Adipose tissue (tissue), 3 donors: ENCODE measurements around the gene FAT1. TPM values are rescaled to one million over a fixed set of nuclear protein-coding genes. Genes with fewer than 3 reads are reported as not detected.

ENCODE experiments used
- H3K27ac ChIP-seq: one replicate; pipeline ENCODE4 v1.5.1; 2013; ENCODE audit warnings: low read depth, low read length
- WGBS, 3 donors: extraction: QIAGEN DNeasy Blood & Tissue Kit; methylation state at CpG; one replicate each; pipeline ENCODE4 v1.1.7; 2013; 5-methylcytosine and 5-hydroxymethylcytosine counted together
- polyA plus RNA-seq, 3 donors: library from polyadenylated mRNA; stranded (reverse); fragments of 200-250 nt; gene quantifications; one replicate each; pipeline ENCODE4 v1.2.3, GENCODE V29; 2013
- donor health status: healthy with polysubstance abuse.
- donor health status: Bipolar disorder and iron deficiency.
- donor health status: healthy.

Gene FAT1
- polyA plus RNA-seq, 3 donors = 4.5 to 39.9 (median 21.8) TPM

DNA sequence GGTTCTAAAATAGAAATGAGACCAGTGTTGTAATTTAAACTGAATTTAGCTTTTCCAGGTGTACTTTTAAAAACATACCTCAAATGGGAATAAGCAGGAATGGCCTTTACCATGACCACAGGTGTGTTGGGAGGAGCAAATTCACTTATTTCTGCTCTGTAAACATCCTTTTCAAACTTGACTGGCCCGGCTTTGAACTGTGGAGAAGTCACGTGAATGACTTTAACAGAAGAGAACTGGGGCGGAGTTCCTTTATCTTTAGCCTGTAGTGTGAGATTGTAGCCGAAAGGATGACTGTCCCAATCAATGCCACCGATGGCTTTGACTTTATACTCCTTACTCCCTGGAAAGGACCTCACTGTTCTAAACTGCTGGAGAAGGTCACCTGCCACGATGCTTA lies 15.1 kb downstream of the FAT1 start:
- 67 to 90% (median 89%) methylated on average over 6 of the region's 6 CpGs for WGBS, 3 donors
- no peak overlapping the region for H3K27ac ChIP-seq

DNA sequence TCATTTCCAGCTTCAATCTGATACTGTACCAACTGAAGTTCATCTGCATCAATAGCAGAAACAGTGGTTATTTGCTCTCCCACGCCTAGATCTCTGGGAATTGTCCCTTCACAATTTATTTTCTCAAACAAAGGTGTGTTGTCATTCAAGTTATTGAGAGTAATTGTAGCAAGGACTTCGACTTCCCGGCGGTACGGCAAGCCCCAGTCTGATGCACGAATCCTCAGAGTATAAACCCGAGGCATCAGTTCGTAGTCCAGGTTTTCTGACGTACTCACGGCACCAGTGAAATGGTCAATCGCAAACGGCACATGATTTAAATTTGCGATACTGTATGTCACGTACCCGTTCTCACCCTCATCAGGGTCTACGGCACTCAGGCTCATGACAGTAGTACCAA lies 15.7 kb downstream of the FAT1 start:
- 87 to 93% (median 89%) methylated on average over 16 of the region's 16 CpGs for WGBS, 3 donors
- H3K27ac ChIP-seq = no peak overlapping the region

DNA sequence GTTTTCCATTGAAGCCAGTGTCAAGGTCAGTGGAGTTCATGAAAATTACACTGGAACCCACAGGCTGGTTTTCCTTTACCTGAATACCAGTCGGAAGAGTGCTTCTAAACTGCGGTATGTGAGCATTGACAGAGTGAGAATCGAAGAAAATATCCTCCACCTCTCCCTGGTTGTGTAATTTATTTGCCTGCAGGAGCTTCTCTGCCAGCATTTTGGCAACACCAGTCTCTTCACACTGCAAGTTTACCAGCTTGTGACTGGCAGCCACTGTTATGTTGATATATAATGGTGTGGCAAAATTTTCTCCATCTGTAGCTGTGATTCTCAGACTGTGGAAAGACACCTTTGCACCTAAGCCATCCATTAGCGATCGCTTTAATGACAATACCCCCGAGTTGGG lies 16.1 kb downstream of the FAT1 start:
- H3K27ac ChIP-seq = no peak overlapping the region
- WGBS, 3 donors = 89 to 90% (median 89%) methylated on average over 6 of the region's 6 CpGs

DNA sequence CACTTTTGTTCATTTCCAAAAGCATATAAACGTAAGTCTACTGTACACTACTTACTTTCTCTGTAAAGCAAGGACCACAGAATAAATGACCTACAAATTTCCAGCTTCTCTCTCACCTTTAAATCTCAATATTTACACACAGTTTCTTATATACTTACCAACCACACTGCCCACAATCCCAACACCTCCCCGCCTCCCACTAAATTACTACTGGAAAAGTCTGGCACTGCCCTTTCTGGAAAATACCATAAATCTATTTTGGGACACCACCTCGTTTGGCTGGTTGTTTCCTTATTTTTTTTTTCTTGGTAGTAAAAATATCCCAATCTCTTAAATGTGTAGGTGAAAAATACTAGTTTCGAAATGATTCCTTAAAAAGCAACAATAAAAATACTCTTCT lies 19.6 kb downstream of the FAT1 start:
- WGBS, 3 donors = 55 to 57% (median 56%) methylated on average over 4 of the region's 4 CpGs
- H3K27ac ChIP-seq = no peak overlapping the region

DNA sequence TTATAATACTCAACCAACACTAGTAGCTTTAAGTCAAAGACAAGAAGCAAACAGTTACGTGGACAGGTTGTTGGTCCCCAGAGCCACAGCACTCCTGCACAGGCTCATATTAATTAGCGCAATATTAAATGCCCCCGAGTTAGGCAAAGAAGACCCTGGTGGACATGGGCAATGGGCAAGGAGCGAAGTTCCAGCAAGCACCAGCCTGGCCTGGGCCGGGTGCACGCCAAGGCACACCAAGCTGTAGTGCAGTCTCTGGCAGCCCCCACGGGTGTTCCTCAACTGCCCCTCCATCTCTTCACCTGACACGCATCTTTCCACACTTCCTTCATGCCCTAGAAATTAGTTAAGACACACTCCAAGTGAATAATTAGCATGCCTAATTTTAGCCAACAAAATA lies 20.1 kb downstream of the FAT1 start:
- WGBS, 3 donors = 86 to 95% (median 89%) methylated on average over 8 of the region's 8 CpGs
- H3K27ac ChIP-seq = no peak overlapping the region

DNA sequence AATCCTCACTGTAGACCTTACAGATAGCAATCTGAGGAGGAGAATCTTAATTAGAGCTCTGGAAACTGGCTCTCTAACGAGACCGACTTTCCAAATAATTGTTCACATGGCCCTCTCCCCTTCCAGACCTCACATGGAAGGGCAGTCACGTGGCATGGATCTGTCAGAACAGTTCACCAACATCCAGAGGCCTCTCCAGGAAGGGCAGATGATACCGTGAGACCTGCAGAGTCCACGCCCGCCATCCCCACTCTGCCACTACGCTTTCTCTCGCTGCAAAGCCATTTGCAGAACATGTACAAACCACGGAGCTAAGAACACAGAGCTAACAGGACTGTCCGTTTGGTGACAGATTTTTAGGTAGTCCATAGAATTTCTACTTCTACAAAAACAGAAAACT lies 20.7 kb downstream of the FAT1 start:
- no peak overlapping the region for H3K27ac ChIP-seq
- 88 to 95% (median 90%) methylated on average over 10 of the region's 10 CpGs for WGBS, 3 donors

DNA sequence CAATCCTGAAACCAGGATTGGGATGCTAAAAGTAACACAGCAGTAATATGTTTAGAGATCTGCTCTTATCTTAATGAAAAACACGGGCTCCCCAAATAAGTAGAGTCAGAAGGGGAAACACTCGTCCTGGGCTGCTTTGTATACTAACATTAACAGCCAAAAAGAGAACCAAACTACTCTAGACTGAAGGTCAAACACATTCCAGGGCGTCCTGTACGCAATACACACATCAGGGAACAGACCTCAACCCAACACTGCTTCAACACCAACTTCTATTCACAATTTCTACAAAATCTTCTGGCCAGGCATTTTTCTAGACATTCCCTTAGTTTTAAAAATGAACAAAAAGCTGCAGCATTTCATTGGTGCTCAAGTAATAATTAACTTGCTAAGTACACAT lies 21.4 kb downstream of the FAT1 start:
- H3K27ac ChIP-seq = no peak overlapping the region
- 38 to 59% (median 47%) methylated on average over 4 of the region's 4 CpGs for WGBS, 3 donors

DNA sequence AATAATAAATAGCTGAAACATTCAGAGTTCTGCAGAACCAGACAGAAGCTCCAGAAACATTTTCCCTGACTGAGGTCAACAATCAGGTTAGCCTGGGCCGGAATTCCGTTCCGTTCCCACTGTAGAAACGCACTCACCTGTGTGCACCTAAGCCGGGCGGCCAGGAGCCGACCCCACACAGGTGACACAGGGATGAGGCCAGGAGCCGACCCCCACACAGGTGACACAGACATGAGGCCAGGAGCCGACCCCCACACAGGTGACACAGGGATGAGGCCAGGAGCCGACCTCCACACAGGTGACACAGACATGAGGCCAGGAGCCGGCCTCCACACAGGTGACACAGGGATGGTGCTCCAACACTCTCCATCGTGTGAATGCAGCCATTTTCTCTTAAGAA lies 21.9 kb downstream of the FAT1 start:
- WGBS, 3 donors = 75 to 83% (median 79%) methylated on average over 12 of the region's 12 CpGs
- H3K27ac ChIP-seq = no peak overlapping the region

DNA sequence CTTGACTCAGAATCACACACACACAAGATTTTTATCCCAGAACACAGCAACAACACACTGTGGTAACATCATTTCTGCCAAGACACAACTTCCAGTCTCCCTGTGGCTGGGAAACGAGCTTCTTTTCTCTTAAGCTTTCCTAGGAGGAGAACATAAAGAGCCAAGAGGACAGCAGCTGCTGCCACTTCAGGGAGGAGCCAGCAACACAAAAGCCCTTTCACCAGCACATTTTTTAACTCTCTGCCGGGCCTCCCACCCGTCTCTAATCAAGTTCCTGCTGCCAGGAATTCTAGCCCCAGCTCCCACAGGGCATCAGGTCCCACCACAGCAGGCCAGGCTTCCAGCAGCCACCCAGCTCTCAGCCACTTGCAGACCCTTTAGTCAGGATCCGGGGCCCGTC lies 22.4 kb downstream of the FAT1 start:
- H3K27ac ChIP-seq = no peak overlapping the region
- WGBS, 3 donors = 25 to 33% (median 29%) methylated on average over 5 of the region's 5 CpGs

DNA sequence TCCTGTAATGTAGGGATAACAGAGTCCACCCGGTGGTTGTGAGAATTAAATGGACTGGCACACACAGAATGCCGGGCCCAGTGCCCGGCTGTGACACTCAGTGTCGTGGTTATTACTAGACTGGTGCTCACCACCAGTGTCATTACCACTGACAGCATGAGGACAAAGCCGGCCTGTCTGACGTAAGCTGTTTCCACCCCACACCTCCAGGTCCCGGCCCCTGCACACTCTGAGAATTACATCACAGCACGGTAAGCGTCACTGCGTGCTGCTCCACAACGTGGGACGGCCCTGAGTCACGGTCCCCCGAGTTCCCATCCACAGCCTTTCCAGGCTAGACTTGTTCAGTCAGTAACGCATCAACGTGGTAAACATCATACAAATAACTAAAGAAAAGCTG lies 22.9 kb downstream of the FAT1 start:
- H3K27ac ChIP-seq = no peak overlapping the region
- WGBS, 3 donors = 60 to 78% (median 76%) methylated on average over 16 of the region's 16 CpGs

DNA sequence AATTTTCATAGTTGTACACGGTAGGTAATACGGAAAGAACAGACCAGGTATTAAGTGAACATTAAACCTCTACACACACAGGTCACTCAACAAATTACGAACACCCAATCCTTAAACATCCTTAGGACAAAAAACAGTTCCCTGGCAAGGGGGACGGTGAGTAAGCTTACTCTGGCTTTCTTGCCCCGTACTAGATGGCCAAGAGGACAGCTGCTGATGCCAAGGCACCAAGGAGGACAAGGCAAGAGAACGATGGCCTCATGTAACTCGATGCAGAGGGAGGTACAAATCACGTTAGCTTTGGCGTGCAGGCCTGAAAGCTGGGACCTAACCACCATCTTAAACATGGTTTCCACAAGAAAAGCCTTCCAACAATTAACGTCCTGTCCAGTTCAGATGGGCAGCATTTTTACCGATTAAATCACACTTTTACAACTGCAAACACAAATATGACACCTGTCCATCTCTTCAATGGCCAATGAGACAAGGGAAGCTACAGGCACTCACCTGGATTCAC lies 23.7 kb downstream of the FAT1 start:
- H3K27ac ChIP-seq = no peak overlapping the region
- 81 to 93% (median 91%) methylated on average over 11 of the region's 11 CpGs for WGBS, 3 donors

DNA sequence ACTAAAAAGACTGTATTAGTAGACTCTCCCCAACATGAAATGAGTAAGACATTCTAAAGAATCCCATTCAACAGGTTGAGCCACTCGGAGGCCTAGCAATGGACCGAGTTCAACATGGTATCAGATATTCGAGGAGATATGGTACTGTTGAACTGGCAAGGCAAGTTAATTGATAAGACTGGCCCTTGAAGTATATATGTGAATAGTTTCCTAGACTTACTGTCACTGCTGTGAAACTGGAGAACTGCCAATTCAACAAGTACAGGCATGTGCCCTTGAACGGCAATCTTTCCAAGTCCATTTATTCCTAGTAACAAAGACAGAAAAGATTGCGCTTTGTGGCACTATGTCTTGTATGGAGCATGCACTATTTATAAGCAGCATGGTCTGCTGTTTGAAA lies 24.4 kb downstream of the FAT1 start:
- no peak overlapping the region for H3K27ac ChIP-seq
- 22 to 79% (median 74%) methylated on average over 5 of the region's 5 CpGs for WGBS, 3 donors

DNA sequence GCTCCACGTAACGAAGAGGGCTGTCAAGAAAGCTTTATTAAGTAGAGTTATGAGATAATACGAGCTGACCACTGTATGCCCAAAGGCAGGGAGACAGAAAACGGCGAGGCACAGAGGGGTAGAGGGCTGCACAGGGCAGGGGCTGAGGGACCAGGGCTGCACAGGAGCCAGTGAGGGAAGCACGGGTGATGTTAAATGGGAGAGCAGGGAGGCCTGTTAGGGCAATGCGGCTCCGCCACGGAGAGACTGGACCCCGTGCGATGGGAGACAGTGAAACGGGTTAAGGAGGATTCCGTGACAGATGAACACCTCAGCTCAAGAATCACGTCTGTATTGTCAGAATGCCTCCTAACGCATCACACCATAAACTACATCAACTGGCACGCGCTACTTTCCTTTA lies 25.1 kb downstream of the FAT1 start:
- WGBS, 3 donors = 86 to 96% (median 94%) methylated on average over 17 of the region's 17 CpGs
- H3K27ac ChIP-seq = no peak overlapping the region

DNA sequence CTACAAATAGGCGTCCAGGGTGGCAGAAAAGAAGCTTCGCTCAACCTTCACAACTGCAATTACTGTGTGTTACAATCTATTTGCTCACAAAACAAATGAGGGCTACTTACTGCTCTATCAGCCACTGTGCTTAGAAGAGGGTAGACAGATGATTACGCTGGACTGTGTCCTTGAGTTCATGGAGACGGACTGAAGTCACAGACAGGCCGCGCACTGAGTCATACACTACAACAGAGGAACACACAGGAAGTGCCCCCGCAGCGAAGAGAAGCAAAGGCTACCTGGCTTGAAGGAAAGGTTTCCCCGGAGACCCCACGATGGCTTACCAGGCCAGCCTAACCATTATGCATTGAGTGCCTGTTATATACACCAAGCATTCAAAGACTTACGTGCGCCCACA lies 25.6 kb downstream of the FAT1 start:
- H3K27ac ChIP-seq = no peak overlapping the region
- 78 to 87% (median 84%) methylated on average over 12 of the region's 12 CpGs for WGBS, 3 donors

DNA sequence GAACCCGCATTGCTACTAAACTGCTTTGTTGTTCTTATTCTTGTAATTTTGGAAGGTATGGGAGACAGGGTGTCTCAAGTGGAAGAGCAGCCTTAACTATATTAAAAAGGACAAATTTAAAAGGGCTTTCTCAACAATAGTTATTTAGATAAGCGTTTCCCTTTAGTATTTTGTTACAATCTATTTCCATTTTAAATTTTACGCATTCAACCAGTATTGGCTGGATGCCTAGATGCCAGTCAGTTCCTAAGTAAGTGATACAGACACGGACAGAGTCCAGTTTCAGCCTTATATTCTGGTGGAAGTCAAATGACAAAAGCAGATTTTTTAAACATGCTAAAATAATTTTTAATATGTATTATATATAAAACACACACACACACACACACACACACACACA lies 28.3 kb downstream of the FAT1 start:
- 37 to 83% (median 81%) methylated on average over 4 of the region's 4 CpGs for WGBS, 3 donors
- H3K27ac ChIP-seq = no peak overlapping the region

DNA sequence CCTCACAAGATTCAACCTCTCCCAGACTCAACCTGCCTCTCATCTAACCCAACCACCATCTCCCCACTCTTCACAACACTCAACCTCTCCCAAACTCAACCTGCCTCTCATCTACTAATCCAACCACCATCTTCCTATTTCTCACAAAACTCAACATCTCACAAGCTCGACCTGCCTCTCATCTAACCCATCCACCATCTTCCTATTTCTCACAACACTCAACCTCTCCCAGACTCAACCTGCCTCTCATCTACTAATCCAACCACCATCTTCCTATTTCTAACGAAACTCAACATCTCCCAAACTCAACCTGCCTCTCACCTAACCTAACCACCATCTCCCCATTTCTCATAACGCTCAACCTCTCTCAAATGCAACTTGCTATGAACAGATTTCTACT lies 29.8 kb downstream of the FAT1 start:
- H3K27ac ChIP-seq = no peak overlapping the region
- WGBS, 3 donors = 81 to 97% (median 85%) methylated on average over 3 of the region's 3 CpGs

DNA sequence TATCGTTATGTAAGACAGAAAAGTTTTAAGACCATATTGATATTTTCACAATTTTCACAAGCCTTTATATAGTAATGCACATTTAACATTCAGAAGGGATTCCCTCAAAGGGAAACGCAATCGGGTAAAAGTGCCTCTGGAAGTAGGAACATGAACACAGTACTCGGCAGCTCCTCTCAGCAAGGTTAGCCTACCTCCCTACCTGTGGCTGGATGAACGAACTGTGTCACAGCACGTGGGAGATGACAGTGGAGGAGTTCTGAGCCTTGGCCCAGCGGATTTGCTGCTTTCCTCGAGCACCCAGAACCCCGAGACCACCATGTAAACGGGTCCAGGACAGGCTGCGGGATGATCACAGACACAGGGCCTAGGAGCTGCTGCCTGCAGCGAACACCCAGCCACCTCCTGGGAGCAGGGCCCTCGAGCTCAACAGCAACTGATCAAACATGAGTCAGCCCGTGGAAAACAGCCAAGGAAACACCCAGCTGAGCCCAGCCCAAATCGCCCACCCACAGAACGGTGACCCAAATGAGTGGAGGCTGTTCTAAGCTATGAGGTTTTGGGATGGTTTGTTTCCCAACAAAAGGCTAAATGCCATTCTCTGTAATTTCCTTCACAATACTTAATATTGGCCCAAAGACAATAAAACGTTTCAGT lies 30.4 kb downstream of the FAT1 start:
- WGBS, 3 donors = 51 to 71% (median 66%) methylated on average over 16 to 17 of the region's 17 CpGs
- H3K27ac ChIP-seq = no peak overlapping the region

DNA sequence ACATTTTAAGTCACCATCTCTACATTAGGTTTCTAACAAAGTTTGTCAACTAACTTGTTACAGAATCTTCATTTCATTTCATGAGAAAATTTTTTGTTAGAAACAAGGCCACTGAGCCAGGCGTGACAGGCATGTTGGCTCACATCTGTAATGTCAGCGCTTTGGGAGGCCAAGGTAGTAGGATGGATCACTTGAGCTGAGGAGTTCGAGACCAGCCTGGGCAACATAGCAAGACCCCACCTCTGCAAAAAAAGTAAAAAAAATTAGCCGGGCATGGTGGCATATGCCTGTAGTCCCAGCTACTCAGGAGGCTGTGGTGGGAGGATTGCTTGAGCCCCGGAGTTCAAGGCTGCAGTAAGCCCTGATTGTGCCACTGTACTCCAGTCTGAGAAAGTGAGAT lies 32.3 kb downstream of the FAT1 start:
- no peak overlapping the region for H3K27ac ChIP-seq

DNA sequence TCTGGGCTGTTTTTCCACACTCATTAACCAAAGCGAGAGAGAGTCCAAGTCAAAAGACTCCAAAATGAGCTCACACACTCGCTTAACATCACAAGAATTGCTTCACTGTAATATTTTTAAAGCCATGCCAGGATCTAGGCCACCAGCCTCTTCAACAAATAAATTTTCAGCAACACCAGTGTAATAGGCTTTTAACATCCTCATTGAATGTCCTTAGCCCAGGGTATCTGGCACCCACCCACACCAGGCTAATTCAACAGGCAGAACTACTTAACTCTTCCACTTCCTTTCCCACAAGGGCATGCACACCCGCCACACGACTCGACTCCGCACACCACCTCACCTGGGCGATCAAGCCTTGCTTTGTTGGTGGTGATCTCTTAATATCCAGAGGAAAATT lies 34.2 kb downstream of the FAT1 start:
- WGBS, 3 donors = 75 to 78% (median 76%) methylated on average over 7 of the region's 7 CpGs
- no peak overlapping the region for H3K27ac ChIP-seq

More for the DNA sequence above, 32.3 kb downstream of the FAT1 start:
- 90 to 94% (median 92%) methylated on average over 5 of the region's 5 CpGs for WGBS, 3 donors

DNA sequence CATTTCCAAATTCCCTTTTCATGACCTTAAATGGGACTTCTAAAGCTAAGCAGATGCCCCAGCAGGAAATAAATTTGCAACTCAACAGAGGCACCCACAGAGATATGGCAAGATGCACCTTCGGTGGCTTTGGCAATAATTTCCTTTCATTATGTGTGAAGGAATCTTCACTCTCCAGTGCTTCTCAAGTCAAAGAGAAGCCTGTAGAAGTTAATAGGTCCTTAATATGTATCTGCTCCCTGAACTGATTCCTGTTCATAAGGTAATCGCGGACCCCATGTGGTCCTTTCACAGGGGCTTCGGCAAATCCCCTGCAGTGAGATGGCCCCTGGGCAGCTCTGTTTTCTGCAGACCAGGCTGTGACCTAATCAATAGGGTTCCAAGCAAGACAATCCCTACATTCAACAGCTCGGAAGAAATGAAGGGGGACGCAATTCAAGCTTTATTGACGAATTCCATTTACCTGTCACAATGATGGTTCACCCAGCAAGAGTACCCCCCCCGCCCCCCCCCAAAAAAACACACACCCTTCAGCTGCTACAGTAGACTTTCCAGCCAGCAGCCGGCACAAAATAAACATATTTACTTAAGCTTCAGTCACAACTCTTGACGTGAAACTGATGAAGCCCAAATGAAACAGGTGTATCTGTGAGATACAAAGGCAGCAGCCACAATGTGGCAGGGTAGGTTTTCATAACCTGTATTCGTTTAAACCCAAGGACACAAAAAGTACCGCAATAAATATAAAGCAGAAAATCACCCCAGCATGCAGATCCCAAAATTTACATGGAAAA lies 35.3 kb downstream of the FAT1 start:
- WGBS, 3 donors = 35 to 67% (median 66%) methylated on average over 11 to 12 of the region's 12 CpGs
- H3K27ac ChIP-seq = no peak overlapping the region
